HK-2 (cell line): ENCODE results near the gene CAST.

ENCODE experiments used
- DNase-seq: peaks from one replicate; pipeline ENCODE4 v3.0.0-alpha.2; 2018; ENCODE audit not compliant: unreplicated experiment

Gene CAST

DNA sequence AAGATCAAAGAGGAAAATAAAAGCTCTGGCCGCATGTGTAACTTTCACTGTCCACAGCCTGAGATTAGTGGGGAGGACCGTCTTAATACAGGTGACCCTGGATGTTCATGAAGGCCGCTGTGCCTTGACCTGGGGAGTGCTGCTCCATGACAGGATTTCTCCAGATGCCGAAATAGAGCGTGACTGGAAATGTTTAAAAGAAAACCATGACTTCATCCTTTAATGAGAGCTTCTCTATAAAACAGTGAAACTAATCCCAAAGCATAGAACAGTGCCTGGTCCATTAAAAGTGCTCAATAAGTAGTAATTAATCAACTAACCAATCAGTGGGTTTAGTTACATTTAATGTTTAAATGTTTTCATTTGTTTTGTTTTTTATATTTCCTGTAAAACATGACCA is 82.8 kb downstream of the CAST start:
- DNase-seq = no peak

DNA sequence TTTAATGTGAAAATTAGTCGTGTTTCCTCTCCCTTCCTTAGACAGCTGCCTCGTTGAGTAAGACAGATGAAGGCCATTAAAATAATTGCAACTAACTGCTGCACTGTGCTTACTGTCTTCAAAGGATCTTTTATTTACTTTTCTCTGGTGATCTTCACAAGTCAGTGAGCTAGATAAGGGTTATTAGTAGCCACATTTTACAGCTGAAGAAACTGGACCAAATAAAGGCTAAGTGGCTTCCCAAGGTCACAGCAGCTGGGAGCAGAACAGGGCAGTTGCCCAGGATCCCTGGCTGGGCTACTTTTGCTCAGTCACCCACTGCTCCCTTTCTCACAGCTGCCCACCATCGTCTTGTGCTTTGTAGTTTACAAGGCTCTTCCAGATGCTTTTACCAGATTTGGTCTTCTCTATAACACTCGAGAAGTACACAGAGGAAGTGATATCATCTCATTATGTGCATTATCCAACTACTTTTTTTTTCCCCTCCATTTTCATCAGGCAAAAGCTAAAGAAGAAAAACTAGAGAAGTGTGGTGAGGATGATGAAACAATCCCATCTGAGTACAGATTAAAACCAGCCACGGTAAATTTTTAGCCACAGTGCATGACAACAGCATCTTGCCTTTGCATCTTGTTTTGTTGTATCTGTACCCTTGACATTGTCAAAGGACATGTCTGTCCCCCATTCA is 83.8 kb downstream of the CAST start:
- no peak for DNase-seq

DNA sequence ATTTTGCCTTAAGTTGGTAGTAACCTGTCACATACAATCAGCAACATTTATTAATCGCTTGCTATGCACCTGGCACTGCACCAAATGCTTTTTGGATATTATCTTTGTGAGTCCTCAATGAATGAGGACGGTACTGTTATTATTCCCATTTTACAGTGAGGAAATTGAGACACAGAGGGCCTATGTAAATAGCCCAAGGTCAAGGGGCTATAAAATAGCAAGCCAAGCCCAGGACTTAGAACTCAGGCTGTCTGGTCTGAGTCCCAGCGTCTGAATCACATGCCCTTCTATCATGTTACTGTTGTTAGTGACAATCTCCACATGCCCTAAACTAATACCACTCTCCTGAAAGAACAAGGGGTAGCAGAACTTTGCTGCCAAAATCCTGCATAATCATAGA is 85.5 kb downstream of the CAST start:
- DNase-seq = no peak

DNA sequence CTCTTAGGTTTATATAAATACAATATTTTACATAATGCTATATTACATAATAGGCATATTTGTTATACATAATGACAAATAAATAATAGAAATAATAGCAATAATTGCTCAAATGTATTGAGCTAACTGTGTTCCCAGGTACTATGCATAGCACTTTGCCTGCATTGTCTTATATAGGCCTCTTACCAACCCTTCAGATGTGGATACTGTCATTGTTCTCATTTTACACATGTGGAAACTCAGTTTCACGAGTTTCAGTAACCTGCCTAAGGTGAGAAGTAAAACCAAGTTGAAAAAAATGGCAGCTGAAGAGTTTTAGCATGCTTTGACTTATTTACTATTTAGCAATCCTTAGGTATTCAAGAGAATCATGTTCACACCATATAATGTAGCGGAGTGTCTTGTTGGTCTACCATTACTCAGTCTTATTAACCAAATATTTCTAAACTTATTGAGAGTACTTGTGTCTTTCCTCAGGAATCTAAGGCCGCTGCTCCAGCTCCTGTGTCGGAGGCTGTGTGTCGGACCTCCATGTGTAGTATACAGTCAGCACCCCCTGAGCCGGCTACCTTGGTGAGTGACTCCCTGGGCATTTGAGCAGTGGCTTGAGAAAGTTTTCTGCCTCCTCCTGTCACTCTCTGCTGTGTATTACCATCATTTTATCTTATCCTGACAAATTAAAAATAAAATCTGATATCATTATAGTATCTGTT is 88.1 kb downstream of the CAST start:
- no peak for DNase-seq

DNA sequence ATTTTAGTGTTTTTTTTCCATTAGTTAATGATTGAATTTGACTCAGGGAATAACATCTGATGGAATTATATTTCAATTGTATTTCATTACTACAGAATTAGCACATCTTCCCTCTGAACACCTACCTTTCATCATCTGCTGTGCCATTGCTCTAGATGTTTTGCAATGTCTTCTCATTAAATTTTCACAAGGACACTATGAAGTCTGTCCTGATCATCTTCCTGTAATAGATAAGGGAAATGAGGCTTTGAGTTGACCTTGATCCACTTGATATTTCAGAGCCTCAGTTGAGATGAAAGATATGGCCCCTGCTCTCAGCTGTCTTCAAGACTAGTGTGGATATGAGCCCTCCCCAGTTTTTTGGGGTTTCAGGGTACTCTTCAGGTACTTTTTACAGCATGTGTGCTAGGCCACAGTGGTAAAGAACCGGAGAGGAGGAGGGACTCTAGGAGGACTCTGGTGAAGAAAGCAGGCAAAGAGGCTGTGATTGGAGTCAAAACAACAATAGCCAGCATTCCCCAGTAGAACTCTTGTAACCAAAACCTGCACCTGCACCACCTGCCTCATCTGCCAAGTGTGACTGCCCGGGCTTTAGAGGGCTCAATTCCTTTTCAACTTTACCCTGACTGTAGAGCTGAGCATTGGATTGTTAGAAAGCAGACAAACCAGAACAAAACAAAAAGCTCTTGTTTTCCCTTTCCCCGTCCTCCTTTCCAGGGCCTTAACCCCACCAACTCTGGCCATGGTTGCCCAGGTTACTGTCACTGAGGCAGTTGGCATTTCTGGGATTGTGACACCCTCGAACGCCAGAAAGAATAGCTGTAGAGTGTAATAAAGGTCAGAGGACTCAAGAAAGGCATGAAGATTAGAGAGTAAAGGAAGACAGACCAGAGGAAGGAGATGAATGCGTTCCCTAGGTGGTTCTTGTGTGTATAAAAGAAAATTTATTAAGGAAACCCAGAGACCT is 89.3 kb downstream of the CAST start:
- DNase-seq = no peak

DNA sequence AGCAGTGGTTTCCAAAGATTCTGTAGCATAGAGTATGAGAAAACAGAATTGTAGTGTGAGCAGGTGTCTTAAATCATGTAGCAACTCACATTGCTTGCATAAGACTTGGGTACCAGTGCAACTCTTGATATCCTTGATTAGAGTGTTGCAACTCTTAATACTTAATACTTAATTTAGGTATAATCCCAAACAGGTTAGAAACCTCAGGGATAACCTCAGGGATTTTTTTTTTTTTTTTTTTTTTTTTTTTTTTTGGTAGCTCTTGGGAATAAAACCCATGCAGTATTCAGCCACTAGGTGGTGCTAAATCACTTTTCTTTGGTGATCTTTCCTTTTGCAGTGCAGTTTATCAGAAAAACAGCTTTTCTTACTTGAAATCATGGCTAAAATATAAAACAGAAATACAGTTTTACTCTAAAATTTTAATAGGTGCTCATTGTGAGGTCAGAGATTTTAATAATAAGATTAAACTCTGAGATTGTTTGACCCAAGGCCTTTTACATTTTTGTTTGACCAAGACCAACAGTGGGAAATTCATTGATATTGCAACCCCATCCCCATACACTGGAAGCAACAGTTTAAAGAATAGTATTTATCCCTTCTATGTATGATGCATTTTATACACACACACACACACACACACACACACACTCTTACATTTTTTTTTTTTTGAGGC is 90.3 kb downstream of the CAST start:
- no peak for DNase-seq

DNA sequence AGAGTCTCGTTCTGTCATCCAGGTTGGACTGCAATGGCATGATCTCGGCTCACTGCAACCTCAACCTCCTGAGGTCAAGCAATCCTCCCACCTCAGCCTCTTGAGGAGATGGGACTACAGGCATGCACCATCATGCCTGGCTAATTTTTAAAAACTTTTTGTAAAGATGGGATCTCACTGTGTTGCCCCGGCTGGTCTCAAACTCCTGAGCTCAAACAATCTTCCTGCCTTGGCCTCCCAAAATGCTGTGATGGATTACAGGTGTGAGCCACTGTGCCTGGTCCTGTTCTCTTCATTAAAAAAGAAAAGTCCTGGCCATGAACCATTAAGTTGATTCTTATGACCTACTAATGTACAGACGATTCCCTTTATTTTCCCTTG is 90.8 kb downstream of the CAST start:
- DNase-seq = no peak

DNA sequence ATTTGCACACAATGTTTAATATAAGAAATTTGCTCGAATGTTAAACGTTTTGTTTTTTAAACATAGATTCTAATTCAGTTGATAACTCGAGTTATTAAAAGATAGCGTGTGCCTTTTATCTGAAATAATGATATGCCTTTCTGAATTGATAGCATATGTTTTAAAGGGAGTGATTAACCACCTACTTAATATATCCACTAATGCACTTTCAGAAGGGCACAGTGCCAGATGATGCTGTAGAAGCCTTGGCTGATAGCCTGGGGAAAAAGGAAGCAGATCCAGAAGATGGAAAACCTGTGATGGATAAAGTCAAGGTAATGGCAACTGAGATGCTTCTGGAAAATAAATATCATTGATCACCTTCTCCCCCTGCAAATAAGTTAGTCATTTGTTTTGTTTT is 91.7 kb downstream of the CAST start:
- no peak for DNase-seq

DNA sequence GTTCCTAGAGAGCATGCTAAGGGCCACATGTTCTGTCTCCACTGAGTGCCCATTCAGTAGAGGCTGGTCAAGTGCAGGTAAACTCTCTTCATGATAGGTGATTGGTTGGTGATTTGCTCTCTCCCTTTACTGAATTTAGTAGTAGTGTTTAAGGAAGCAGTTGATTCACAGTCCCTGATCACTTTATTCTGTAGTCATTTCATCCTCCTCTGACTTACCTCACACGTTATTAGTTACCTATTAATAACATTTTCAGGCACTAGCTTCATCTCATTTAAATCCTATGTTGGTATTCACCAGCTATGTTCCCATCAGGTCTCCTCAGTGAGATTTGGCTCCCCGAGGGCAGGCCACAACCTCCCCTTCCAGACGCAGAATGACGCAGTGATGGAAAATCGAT is 93.7 kb downstream of the CAST start:
- no peak for DNase-seq

DNA sequence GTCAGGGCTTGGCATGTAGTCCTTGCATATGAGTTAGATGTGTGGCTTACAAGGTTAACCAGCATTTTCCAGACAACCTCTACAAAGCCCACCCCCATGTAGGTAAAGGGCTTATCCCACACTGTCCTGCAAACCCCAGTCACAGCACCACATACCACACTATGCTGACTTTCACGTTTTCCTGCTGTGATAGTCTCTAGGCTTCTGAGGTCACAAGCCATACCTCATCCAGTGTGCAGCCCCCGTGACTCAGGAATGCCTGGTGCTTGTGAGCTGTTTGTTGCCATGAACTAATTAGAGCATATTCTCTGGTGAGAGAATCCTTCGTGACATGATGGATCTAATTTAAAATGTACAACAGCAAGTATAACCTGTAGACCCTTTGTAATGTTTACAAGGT is 94.8 kb downstream of the CAST start:
- DNase-seq = no peak

DNA sequence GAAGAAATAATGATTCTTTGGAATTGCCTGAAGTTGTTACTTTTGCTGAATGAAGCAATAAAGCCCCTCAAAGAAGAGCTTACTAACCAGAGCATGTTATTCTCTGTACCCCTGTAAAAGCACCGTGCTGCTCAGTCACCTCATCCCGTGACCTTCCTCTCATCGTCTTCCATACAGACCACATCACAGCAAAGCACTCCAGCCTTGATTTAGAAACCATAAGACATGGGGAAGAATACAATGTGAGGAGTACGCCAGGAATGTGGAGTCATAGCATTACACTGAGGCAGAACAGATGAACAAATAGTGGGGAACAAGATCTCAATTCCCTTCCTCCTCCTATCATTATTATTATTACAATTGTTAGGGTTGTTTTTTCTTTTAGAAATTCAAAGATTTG is 96.4 kb downstream of the CAST start:
- DNase-seq = no peak

DNA sequence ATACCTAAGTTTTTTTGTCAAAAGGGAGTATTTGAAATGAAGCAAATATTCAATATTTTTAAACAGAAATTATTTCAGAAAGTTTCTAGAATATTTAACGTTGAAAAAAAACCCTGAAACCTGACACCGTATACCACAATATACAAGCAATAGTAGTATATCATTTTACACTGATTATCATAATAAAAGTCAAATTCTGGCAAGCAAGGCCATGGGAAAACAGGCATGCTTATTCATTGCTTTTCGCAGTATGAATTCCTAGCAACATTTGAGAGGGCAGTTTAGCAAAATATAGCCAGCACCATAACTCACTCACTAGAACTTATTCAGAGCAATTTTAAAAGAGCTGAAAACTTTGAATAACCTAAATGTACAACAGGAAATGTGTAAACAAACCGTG is 99.4 kb downstream of the CAST start:
- no peak for DNase-seq

DNA sequence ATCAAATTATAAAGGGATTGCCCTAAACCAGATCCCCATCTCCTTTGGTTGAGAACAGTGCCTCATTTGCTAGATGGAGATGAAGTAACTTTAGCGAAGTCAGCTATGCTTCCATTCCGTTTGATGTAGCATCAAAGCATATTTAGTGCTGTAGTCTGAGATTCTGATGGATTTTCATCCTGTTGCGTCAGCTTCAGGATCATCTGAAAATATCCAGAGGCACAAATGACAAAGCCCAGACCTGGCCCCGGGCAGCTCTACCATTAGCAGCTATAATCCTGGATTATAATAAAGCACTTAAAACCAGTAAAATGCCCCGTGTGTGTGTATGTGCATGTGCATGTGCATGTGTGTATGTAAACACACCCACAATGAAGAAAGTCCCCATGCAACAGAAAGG is 100.8 kb downstream of the CAST start:
- no peak for DNase-seq

DNA sequence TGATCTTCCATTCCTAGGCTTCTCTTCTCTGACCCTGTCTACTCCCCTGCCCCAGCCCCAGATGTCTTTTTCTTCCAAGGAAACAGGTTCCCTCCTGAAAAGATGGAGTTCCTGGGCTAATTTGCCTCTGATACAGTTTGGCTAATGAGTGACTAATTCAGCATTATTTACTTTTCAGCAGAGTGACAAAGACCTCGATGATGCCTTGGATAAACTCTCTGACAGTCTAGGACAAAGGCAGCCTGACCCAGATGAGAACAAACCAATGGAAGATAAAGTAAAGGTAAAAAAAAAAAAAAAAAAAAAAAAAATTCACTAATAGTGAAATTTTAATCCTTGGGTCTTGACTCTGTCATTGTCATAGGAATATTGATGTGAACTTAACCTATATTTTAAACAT is 102.9 kb downstream of the CAST start:
- no peak for DNase-seq

DNA sequence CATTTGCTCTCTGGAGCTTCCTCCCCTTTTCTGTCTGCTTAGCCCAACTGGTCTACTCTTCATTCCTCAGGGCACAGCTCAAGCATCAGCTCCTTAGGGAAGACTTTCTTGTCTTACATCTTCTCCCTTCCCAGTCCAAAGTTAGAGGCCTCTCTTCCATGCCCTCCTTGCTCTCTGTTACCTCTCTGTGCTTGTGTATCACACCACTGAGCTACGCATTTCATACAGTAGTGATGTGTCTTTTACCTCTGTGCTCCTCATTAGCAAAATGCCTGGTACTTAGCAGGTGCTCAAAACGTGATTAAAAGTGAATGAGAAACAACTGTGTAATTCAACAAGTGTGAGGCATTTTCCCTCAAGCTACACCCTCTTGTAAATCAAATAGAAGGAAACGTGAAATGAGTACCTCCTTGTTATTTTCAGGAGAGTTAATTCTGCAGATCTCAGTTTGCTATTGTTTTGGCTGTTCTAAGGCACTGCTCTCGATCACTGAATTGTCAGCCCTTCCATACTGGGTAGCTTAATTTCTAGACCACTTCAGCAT is 106.6 kb downstream of the CAST start:
- no peak for DNase-seq

DNA sequence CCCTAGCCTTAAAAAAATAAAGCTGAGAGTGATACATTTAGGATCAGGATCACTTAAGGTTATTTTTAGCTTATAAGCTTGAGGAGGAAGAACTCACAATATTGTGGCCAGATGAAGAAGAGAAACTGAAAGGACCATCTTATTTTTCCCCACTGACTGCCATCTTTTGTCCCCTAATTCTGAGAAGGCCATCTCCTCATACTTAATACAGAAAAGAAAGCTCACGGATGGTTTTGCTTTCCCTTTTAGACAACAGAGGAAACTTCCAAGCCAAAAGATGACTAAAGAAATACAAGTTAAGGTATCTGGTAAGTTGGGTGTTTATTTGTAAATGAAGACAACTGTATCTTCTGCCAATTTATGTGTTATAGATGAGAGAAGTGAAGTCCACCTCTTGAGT is 109.2 kb downstream of the CAST start:
- no peak for DNase-seq

DNA sequence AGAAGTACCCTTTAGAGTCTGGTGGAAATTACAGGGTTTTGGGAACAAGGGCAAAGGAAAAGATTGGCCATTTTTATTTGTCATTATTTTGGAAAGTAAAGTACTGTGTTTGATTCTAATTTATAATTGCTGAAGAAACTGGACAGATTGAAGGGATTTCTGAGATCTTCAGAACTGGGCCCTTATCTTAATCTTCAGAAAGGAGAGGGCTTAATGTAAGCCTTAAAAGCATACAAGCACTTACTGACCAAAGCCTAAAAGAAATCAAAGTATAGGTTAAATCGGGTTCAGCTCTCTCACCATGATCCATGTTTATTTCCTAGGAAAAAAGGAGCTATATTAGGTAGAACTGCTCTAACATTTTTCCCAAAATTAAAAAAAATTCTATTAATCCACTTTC is 109.9 kb downstream of the CAST start:
- DNase-seq = no peak

DNA sequence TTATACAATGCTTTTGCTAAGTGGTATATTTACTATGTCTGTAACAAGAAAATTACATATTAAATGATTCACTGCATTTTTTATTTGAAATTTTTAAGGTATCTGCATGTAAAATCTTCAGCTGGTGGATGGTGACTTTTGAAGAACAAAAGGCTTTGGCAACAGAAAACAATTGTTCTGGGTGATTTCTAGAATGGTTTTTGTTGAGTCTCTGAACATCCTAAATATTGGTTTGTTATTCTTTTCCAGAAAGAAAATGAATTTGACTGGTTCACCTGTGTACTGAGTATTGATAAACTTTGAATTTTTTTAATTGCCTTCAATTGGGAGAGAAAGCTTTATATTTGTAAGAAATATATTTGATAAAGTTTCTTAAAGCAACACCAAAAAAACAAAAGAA is 110.4 kb downstream of the CAST start:
- DNase-seq = no peak

DNA sequence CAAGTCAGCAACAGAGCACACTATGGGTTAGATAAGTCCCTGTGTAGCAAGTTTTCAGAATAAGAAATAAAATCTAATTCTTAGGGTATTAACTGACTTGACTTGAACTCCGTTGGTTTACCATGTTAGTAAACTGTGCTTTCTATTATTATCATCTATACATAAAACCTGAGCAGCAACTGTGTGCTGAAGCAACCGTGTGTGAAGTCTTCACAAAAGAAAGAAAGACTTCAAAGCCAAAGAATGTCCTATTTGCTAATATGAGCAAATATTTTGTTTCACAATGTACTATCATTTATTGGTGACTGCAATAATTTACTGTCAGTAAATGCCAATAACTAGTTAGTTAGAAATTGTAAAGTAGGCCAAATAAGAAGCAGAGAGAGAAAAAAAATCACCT is 112.9 kb downstream of the CAST start:
- no peak for DNase-seq

DNA sequence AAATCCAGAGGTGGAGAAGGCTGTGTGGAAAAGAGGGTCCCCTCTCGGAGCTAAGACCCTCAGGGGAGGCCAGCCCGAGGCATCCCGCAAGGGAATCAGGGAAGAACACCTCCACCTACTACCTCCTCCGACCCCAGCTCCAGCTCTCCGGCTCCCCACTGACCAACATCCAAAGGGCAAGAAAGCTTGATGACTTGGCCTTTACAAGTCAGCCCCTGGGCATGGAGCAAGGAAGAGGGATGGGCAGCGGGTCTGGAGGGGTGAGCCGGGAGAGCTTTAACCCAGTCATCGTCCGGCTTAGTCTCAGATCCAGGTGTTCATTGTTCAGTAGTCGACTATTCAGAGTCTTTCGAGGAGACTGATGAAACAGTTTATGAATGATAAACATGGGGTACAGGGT is 113.5 kb downstream of the CAST start:
- DNase-seq = no peak

DNA sequence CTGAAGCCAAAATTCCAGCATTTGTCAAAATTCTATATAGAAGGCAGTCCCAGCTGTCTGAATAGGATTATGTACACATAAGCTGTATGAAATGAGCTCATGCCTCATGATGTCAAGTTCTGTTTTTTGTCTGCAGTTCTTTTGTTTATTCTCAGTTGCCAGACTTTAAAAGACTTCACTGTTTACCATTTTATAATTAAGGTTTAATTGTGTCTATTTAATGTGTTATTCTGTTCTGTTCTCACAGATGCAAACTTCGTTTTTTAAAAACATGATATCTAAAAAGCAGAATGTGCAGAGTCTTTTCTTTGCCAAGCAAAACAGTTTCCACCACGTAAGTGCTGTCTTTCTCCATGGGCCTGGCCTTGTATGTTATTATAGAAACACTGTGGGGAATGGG is 114.4 kb downstream of the CAST start:
- no peak for DNase-seq

DNA sequence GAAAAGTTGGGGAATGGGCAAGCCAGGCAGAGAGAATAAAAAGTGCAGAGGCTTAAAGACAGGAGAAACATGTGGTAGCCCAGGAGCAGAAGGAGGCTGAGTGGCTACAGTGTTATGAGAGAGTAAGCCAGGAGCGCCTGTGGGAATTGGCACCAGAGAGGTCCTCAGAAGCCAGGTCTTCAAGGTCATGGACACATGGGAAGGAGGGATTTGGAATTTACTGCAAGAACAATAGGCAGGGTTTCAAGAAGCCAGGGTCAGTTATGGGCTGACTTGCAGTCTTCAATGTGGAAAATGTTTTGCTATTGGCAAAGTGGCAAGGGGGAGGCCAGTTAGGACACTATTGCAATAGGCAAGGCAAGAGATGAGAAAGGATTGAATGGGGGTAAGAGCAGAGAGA is 116.2 kb downstream of the CAST start:
- no peak for DNase-seq
